BE2C (cell line): Measurements from ENCODE around the gene CDHR3.
"Not testable (repeated sequence)": the region's sequence is repeated elsewhere in the genome, so short reads cannot be mapped to it uniquely, and the experiment has no call there.

Experiments used
- DNase-seq: peaks from one replicate; pipeline ENCODE4 v3.0.0-alpha.2; 2020
- H3K27me3 ChIP-seq: fragments of 250-450 bp; sonication (Bioruptor Pico); 2 replicates; pipeline ENCODE4 v1.5.1; 2020; ENCODE audit warnings: mild to moderate bottlenecking
- H3K36me3 ChIP-seq: fragments of 250-450 bp; sonication (Bioruptor Pico); 2 replicates; pipeline ENCODE4 v1.5.1; 2020; ENCODE audit warnings: mild to moderate bottlenecking
- H3K4me1 ChIP-seq: fragments of 250-450 bp; sonication (Bioruptor Pico); 2 replicates; pipeline ENCODE4 v1.5.1; 2020
- H3K4me3 ChIP-seq: 2 replicates; pipeline ENCODE4 v1.5.1; 2011; ENCODE audit warnings: low read depth, low read length
- H3K9me3 ChIP-seq: fragments of 250-450 bp; sonication (Bioruptor Pico); 2 replicates; pipeline ENCODE4 v1.5.1; 2020
- TF ChIP-seq, protein P1 (sequence below): IDR thresholded peaks from 2 replicates; pipeline ENCODE4 v1.5.1; 2012; ENCODE audit warnings: mild to moderate bottlenecking, low read depth, low read length

The CDHR3 gene

GRCh38 chr7:105979405-105979804, 16.3 kb downstream of the CDHR3 start:
- no peaks in the 10 kb centered on the region for H3K36me3 ChIP-seq
- TF ChIP-seq, protein P1, sequence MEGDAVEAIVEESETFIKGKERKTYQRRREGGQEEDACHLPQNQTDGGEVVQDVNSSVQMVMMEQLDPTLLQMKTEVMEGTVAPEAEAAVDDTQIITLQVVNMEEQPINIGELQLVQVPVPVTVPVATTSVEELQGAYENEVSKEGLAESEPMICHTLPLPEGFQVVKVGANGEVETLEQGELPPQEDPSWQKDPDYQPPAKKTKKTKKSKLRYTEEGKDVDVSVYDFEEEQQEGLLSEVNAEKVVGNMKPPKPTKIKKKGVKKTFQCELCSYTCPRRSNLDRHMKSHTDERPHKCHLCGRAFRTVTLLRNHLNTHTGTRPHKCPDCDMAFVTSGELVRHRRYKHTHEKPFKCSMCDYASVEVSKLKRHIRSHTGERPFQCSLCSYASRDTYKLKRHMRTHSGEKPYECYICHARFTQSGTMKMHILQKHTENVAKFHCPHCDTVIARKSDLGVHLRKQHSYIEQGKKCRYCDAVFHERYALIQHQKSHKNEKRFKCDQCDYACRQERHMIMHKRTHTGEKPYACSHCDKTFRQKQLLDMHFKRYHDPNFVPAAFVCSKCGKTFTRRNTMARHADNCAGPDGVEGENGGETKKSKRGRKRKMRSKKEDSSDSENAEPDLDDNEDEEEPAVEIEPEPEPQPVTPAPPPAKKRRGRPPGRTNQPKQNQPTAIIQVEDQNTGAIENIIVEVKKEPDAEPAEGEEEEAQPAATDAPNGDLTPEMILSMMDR: no peak

DNA sequence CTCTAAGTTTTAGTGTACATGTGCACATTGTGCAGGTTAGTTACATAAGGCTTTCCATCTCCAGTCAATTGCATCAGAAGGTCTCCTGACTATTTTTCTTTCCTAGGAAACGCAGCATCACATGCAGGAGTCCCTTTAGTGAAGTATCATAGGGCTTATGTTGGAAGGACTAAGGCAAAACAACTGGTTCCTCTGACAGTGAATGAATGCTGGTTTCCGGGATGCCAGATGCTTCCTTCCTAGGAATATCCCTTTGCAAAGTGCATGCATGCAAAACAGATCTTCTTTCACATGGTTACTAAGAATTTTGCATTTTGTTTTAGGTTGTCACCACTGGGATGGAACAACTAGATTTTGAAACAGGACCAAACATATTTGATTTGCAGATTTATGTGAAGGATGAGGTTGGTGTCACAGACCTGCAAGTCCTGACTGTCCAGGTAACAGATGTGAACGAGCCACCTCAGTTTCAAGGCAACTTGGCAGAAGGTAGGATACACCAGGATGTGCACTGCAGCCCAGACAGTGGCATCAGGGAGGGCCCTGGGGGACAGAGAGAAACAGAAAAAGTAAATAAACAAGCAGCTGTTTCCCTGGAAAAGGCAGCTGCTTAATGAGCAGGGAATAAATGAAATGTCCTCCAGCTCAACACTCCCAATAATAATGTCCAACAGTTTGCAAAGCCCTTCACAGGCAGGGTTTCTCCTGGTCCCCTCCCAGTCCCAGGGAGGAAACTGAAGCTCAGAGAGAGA, 17.8 kb downstream of the CDHR3 start:
- TF ChIP-seq, protein P1: no peak
- H3K36me3 ChIP-seq: no peaks in the 10 kb centered on the region
- DNase-seq: no peak
- H3K4me3 ChIP-seq: no peak overlapping the region
- H3K9me3 ChIP-seq: no peaks in the 10 kb centered on the region
- no peaks in the 10 kb centered on the region for H3K27me3 ChIP-seq
- H3K4me1 ChIP-seq: no peaks in the 10 kb centered on the region

More at GRCh38 chr7:105979405-105979804, 16.3 kb downstream of the CDHR3 start:
- no peaks in the 10 kb centered on the region for H3K27me3 ChIP-seq
- no peak for DNase-seq
- no peak overlapping the region for H3K4me3 ChIP-seq
- no peaks in the 10 kb centered on the region for H3K9me3 ChIP-seq
- H3K4me1 ChIP-seq: no peaks in the 10 kb centered on the region

- H3K4me3 ChIP-seq: no peak overlapping the region
- H3K36me3 ChIP-seq: no peaks in the 10 kb centered on the region
- TF ChIP-seq, protein P1: no peak
- H3K4me1 ChIP-seq: no peaks in the 10 kb centered on the region
- H3K27me3 ChIP-seq: no peaks in the 10 kb centered on the region
- H3K9me3 ChIP-seq: no peaks in the 10 kb centered on the region
- DNase-seq: no peak
These were observed 19.3 kb downstream of the CDHR3 start for GRCh38 chr7:105982388-105982787.

GRCh38 chr7:105984808-105985207, 21.7 kb downstream of the CDHR3 start:
- not testable (repeated sequence) for H3K36me3 ChIP-seq, DNase-seq, H3K9me3 ChIP-seq, H3K4me1 ChIP-seq, H3K27me3 ChIP-seq, H3K4me3 ChIP-seq

DNA sequence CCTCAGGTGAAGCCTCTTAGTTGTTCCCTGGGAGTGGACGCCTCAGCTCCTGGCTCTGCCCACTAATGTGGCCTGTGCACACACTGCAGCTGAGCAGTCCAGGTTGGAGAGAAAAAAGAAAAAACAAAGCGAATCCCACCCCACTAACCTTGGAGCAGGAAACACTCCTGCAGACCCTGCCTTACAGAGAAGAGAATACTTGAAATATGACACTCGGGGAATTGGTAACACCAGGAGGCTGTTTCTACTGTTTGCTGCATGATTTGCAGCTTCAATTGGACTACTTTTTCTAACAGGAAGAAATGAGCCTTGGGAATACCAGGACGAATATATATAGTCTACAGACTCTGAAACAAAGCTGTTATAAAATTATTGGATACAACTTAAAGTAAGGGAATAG, 22.2 kb downstream of the CDHR3 start:
- TF ChIP-seq, protein P1: no peak
- Histone ChIP-seq H3K4me1 (no peaks in the 10 kb centered on the region), H3K27me3 (no peaks in the 10 kb centered on the region), H3K36me3 (no peaks in the 10 kb centered on the region), H3K9me3 (no peaks in the 10 kb centered on the region), H3K4me3 (no peak overlapping the region)
- no peak for DNase-seq

DNA sequence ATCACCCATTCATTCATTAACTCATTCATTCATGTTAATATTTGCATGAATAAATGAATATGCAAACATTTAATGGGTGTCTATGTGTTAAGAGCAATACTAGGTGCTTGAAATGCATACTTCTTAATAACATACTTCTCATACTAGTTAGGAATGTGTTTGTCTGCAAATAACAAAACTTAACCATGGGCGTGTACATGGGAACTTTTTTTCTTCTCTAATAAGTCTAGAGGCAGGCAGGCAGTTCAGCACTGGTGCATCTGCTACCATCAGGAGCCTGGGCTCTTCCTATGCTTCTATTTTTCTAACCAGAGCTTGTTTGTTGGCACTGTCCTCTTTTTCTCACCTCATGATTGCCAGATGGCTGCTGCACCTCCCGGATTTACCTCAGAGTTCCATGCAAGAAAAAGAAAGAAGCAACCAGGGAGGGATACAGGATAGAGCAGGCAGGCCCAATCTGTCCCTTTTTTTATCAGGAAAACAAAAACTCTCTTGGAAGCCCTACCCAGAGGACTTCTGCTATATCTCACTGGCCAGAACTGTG, 22.7 kb downstream of the CDHR3 start:
- Histone ChIP-seq H3K4me1 (peaks cover 1% of the 10 kb centered on the region), H3K9me3 (no peaks in the 10 kb centered on the region), H3K27me3 (no peaks in the 10 kb centered on the region), H3K36me3 (no peaks in the 10 kb centered on the region), H3K4me3 (no peak overlapping the region)
- DNase-seq: no peak
- TF ChIP-seq, protein P1: no peak
